ENCODE data around the gene SPRED3. TPM values are rescaled to one million over a fixed set of nuclear protein-coding genes. Genes with fewer than 3 reads are reported as not detected.
A peak's percentile ranks its signal among the peaks of the same experiment; 100 is the strongest.
"Not testable (repeated sequence)": the region's sequence is repeated elsewhere in the genome, so short reads cannot be mapped to it uniquely, and the experiment has no call there.

The SPRED3 gene
- total RNA-seq, result 3.4 and 3.6 TPM in 2 replicates

- peak; percentile 22 for DNase-seq (ENCODE audit: low read depth, low spot score)
These were observed at the start of gene SPRED3 for GRCh38 chr19:38388349-38389100. Gene SPRED3, plus strand, starts transcription at chr19:38388697. Its CDS starts 1,606 bp downstream, at chr19:38390303.

- not testable (repeated sequence) for DNase-seq (ENCODE audit: low read depth, low spot score)
These were observed 49.5 kb upstream of the SPRED3 start for GRCh38 chr19:38339011-38339410.

GRCh38 chr19:38340927-38341326, 47.6 kb upstream of the SPRED3 start:
- no peak for DNase-seq (ENCODE audit: low read depth, low spot score)

GRCh38 chr19:38346837-38347236, 41.7 kb upstream of the SPRED3 start:
- no peak for DNase-seq (ENCODE audit: low read depth, low spot score)

GRCh38 chr19:38350883-38351282, 37.6 kb upstream of the SPRED3 start:
- no peak for DNase-seq (ENCODE audit: low read depth, low spot score)

GRCh38 chr19:38351865-38352395, 36.6 kb upstream of the SPRED3 start:
- DNase-seq (ENCODE audit: low read depth, low spot score), result no peak

- DNase-seq (ENCODE audit: low read depth, low spot score), result no peak
These were observed 35.9 kb upstream of the SPRED3 start for GRCh38 chr19:38352611-38353010.

- no peak for DNase-seq (ENCODE audit: low read depth, low spot score)
These were observed 32.5 kb upstream of the SPRED3 start for GRCh38 chr19:38355728-38356725.

- DNase-seq (ENCODE audit: low read depth, low spot score), result no peak
These were observed 30.4 kb upstream of the SPRED3 start for GRCh38 chr19:38358071-38358470.

- no peak for DNase-seq (ENCODE audit: low read depth, low spot score)
These were observed 29.1 kb upstream of the SPRED3 start for GRCh38 chr19:38359242-38360021.

GRCh38 chr19:38360351-38360750, 28.1 kb upstream of the SPRED3 start:
- no peak for DNase-seq (ENCODE audit: low read depth, low spot score)

- no peak for DNase-seq (ENCODE audit: low read depth, low spot score)
These were observed 27.5 kb upstream of the SPRED3 start for GRCh38 chr19:38360839-38361631.

- DNase-seq (ENCODE audit: low read depth, low spot score), result peak; percentile 24
These were observed 26.8 kb upstream of the SPRED3 start for GRCh38 chr19:38361633-38362075.

- no peak for DNase-seq (ENCODE audit: low read depth, low spot score)
These were observed 26.2 kb upstream of the SPRED3 start for GRCh38 chr19:38362076-38362945.

GRCh38 chr19:38362946-38363688, 25.4 kb upstream of the SPRED3 start:
- not testable (repeated sequence) for DNase-seq (ENCODE audit: low read depth, low spot score)

GRCh38 chr19:38367041-38367440, 21.5 kb upstream of the SPRED3 start:
- DNase-seq (ENCODE audit: low read depth, low spot score), result no peak

- no peak for DNase-seq (ENCODE audit: low read depth, low spot score)
These were observed 18.9 kb upstream of the SPRED3 start for GRCh38 chr19:38369584-38369983.

GRCh38 chr19:38370299-38370698, 18.2 kb upstream of the SPRED3 start:
- no peak for DNase-seq (ENCODE audit: low read depth, low spot score)

- DNase-seq (ENCODE audit: low read depth, low spot score), result no peak
These were observed 17.4 kb upstream of the SPRED3 start for GRCh38 chr19:38371081-38371480.

Data from pulmonary artery endothelial cell (primary cell).